ENCODE data around the gene MORN5.

The MORN5 gene

DNA sequence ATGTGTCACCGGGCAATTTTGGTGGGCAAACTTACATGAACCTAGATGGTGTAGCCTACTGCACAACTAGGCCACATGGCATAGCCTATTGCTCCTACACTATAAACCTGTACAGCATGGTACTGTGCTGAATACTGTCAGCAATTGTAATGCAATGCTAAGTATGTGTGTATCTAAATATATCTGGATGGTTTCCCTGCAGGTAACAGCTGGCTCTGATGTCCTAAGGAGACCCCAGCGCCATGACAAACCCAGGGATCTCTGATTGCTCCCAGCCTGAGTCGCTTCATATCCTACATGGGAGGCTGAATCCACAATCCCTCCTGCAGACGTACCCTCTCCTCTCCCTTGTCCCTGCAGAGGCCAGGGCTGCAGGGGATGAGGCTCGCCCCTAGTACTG, 40.0 kb upstream of the MORN5 start:
- H3K4me3 ChIP-seq (replicated peaks in 1 of 2; ENCODE audit: low read depth in 2 of 2, low read length in 2 of 2) = no peak overlapping the region
- no peak for DNase-seq (ENCODE audit: low read depth in 2 of 2)
- TF ChIP-seq, protein P1, sequence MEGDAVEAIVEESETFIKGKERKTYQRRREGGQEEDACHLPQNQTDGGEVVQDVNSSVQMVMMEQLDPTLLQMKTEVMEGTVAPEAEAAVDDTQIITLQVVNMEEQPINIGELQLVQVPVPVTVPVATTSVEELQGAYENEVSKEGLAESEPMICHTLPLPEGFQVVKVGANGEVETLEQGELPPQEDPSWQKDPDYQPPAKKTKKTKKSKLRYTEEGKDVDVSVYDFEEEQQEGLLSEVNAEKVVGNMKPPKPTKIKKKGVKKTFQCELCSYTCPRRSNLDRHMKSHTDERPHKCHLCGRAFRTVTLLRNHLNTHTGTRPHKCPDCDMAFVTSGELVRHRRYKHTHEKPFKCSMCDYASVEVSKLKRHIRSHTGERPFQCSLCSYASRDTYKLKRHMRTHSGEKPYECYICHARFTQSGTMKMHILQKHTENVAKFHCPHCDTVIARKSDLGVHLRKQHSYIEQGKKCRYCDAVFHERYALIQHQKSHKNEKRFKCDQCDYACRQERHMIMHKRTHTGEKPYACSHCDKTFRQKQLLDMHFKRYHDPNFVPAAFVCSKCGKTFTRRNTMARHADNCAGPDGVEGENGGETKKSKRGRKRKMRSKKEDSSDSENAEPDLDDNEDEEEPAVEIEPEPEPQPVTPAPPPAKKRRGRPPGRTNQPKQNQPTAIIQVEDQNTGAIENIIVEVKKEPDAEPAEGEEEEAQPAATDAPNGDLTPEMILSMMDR (IDR thresholded peaks at IDR 0.05; ENCODE audit: low read depth, low read length) = no peak

DNA sequence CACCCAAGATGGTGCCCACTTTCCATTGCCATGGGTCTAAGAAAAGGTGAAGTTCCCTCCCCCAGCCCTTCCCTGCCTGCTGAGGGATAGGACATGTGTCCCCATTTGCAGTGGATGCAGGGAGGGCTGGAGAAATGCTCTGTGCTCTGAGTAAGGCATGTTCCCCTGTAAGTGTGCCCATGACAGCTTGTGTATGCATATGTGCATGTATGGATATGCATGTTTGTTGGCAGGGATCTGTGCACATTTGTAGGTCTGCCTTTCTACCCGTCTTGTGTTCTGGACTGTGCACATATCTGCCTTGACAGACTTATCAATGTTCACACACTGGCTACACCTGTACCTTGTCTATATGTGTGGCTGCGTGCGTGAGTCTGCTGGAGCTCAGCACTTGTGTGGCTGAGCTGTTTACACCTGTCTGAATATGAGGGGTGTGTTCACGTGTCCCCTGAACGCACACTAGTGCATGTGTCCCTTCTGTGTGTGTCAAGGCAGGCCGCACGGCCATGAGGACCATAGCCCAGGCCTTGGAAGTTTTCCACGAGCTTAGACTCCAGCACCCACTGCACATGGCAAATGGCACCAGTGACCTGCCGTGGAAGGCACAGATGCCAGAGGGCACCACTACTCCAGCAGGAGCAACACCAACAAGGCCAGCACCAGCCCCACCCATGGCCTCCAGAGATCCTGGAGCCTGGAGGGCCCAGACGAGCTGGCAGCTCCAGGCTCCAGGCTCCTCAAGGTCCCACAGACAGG, 39.2 kb upstream of the MORN5 start:
- H3K4me3 ChIP-seq (replicated peaks in 1 of 2; ENCODE audit: low read depth in 2 of 2, low read length in 2 of 2) = no peak overlapping the region
- TF ChIP-seq, protein P1 (IDR thresholded peaks at IDR 0.05; ENCODE audit: low read depth, low read length) = no peak
- no peak for DNase-seq (ENCODE audit: low read depth in 2 of 2)

DNA sequence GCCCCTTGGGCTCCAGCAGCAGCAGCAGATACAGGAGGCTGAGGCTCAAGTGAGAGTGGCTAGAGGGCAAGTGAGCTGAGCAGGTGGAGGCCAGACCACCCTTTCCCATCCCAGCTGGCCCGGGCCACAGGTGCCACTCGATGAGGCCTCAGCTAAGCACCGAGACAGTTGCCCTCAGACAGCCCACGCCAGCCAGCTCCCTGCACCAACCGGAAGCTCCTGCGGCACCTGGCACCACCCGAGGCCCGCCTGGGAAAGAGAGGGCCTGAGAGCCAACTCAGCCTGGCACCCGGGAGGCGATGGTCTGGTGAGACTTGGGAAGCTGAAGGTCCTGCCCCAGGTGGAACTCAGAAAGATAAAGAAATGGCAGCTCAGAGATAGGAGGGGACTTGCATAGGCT, 38.3 kb upstream of the MORN5 start:
- H3K4me3 ChIP-seq (replicated peaks in 1 of 2; ENCODE audit: low read depth in 2 of 2, low read length in 2 of 2) = no peak overlapping the region
- no peak for DNase-seq (ENCODE audit: low read depth in 2 of 2)
- TF ChIP-seq, protein P1 (IDR thresholded peaks at IDR 0.05; ENCODE audit: low read depth, low read length) = no peak

DNA sequence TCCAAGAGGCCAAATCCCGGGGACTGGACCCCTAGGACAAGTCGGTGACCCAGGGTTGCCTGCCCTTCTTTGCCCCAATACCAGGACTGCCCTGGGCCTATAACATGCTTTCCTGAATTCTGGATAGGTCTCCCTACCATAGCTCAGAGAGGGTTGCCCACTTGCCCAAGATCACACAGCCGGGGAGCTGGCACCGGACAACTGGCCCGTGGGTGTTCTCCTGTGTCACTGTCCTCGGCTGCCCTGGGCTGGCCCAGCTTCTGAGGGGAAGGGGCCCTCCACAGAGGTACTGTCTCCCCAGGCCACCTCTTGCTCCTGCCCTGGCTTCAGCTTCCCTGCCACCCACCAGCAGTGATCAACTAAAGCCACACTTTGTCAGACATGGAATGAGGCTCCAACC, 37.8 kb upstream of the MORN5 start:
- no peak for DNase-seq (ENCODE audit: low read depth in 2 of 2)
- H3K4me3 ChIP-seq (replicated peaks in 1 of 2; ENCODE audit: low read depth in 2 of 2, low read length in 2 of 2) = no peak overlapping the region
- TF ChIP-seq, protein P1 (IDR thresholded peaks at IDR 0.05; ENCODE audit: low read depth, low read length) = no peak

DNA sequence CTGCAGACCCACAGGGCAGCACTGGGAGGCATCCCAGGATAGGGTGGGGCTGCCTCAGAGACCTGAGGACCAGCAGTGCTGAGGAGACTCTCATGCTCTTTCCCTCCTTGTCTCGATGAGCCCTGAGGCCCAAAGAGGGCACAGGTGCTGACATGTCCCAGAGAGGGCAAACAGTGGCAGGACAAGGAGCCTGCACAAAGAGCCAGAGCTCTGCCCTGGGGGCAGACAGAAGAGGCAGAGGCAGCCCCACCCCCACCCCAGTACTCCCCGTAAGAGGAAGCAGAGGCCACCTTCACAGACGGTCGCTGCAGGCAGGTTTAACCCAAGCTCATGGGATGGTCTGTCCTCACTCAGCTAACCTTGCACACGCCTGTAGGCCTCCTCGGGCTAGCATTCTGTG, 37.2 kb upstream of the MORN5 start:
- TF ChIP-seq, protein P1 (IDR thresholded peaks at IDR 0.05; ENCODE audit: low read depth, low read length) = no peak
- no peak for DNase-seq (ENCODE audit: low read depth in 2 of 2)
- H3K4me3 ChIP-seq (replicated peaks in 1 of 2; ENCODE audit: low read depth in 2 of 2, low read length in 2 of 2) = no peak overlapping the region

DNA sequence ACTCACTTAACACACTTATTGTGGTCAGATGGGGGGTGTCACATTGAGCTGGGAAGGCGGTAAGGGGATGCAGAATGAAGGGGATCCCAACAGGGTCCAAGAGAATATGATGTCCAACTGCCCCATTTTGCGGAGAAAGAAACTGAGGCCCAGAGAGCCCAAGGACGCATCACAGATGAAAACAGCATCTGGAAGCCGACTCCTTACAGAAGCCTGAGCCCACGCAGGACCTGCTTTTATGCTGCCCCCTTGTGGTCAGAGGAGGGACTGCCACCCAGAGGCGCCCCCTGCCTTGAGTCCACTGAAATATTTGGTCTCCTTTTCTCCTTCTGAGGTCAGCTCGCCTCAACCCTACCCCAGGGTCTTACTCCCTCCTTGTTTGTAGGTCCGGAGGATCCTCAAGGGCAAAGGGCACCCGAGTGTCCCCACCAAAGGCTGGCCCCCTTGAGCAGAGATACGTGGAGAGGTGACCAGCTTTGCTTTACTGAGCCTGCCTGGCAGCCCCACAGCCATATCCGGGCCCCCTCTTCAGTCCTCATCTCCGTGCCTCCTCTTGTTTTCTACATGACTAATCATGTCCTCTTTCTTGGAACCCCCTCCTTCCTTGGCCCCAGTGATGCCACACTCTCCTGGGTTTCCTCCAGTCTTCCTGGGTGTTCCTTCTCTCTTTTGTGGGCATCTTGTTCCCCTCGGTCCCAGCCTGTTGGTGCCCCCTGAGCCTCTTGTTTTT, 36.6 kb upstream of the MORN5 start:
- TF ChIP-seq, protein P1 (IDR thresholded peaks at IDR 0.05; ENCODE audit: low read depth, low read length) = peak; percentile 100
- peak; percentile 81 to 82 for DNase-seq (ENCODE audit: low read depth in 2 of 2)
- H3K4me3 ChIP-seq (replicated peaks in 1 of 2; ENCODE audit: low read depth in 2 of 2, low read length in 2 of 2) = no peak overlapping the region

Data from cardiac fibroblast (primary cell).